Spleen (tissue), 11 donors: Measurements from ENCODE around the gene DNAJB1. TPM values are rescaled to one million over a fixed set of nuclear protein-coding genes. Genes with fewer than 3 reads are reported as not detected.

Experiments
- DNase-seq: peaks from one replicate; pipeline ENCODE4 v3.0.0-alpha.2; 2020
- H3K27ac ChIP-seq, 8 donors: fragments of 200-600 bp; sonication (generic) in 7 of 8; 1 replicate in 4 of 8; 2 replicates in 4 of 8; pipeline versions ENCODE4 v1.5.0 to v1.8.0; 2016 to 2021; ENCODE audit warnings: inconsistent platforms in 4 of 8, mild to moderate bottlenecking in 4 of 8, moderate library complexity in 1 of 8
- H3K27me3 ChIP-seq, 7 donors: fragments of 200-600 bp; sonication (generic) in 6 of 7; replicated peaks in 1 of 7; 1 replicate in 4 of 7; 2 replicates in 3 of 7; pipeline versions ENCODE4 v1.5.0 to v1.8.0; 2016 to 2021; ENCODE audit warnings: inconsistent platforms in 3 of 7, mild to moderate bottlenecking in 1 of 7
- H3K36me3 ChIP-seq, 6 donors: fragments of 200-600 bp; sonication (generic) in 5 of 6; 1 replicate in 4 of 6; 2 replicates in 2 of 6; pipeline versions ENCODE4 v1.5.0 to v1.8.0; 2016 to 2021; ENCODE audit warnings: inconsistent platforms in 2 of 6
- H3K4me1 ChIP-seq, 6 donors: fragments of 200-600 bp; sonication (generic) in 5 of 6; 1 replicate in 3 of 6; 2 replicates in 3 of 6; pipeline versions ENCODE4 v1.5.0 to v1.8.0; 2016 to 2021; ENCODE audit warnings: inconsistent platforms in 3 of 6
- H3K4me3 ChIP-seq, 8 donors: fragments of 200-600 bp; sonication (generic) in 7 of 8; 1 replicate in 4 of 8; 2 replicates in 4 of 8; pipeline versions ENCODE4 v1.5.0 to v1.8.0; 2016 to 2021; ENCODE audit warnings: inconsistent platforms in 4 of 8, mild to moderate bottlenecking in 4 of 8, moderate library complexity in 2 of 8
- H3K9me3 ChIP-seq, 8 donors: fragments of 200-600 bp; sonication (generic) in 7 of 8; 1 replicate in 4 of 8; 2 replicates in 4 of 8; pipeline versions ENCODE4 v1.5.0 to v1.8.0; 2016 to 2021; ENCODE audit warnings: inconsistent platforms in 4 of 8
- POLR2A ChIP-seq, 3 donors: fragments of 450-650 bp; IDR thresholded peaks; one replicate each; pipeline ENCODE4 v1.5.1; 2017; ENCODE audit warnings: antibody characterized with exemption in 3 of 3, mild to moderate bottlenecking in 1 of 3
- POLR2AphosphoS5 ChIP-seq, 3 donors: sonication (generic); formaldehyde crosslinking; IDR thresholded peaks; one replicate each; pipeline ENCODE4 v1.5.1; 2017; ENCODE audit warnings: antibody characterized with exemption in 3 of 3
- WGBS, 5 donors: extraction: QIAGEN DNeasy Blood & Tissue Kit in 3 of 5; methylation state at CpG; one replicate each; pipeline versions ENCODE4 v1.1.5 to v1.1.7; 2013 to 2018; 5-methylcytosine and 5-hydroxymethylcytosine counted together
- intact Hi-C: fragments of 100-400 bp; cut with DNase I; formaldehyde crosslinking; loops from one replicate; pipeline ENCODE4 v1.15.0; 2023; ENCODE audit warnings: low total_unique reads
- polyA plus RNA-seq, 3 donors: library from polyadenylated mRNA; stranded (reverse); fragments of 200-250 nt; gene quantifications; one replicate each; pipeline ENCODE4 v1.2.1, GENCODE V29; 2013
- total RNA-seq, 7 donors: library from RNA; depleted of rRNA in 3 of 7; stranded (reverse); fragments of >200 nt in 3 of 7; fragmentation: NEBNext Ultra II Directional in 4 of 7; extraction: Animal tissue kit (Norgen Biotek cat#: 25700) in 4 of 7; gene quantifications; one replicate each; pipeline versions ENCODE4 v1.1.0 to v1.2.1, GENCODE V29; 2016 to 2021
- TF ChIP-seq, protein P1 (sequence below), 11 experiments: fragments of 200-600 bp in 7 of 11; fragments of 450-650 bp in 4 of 11; sonication (generic) in 4 of 11; IDR thresholded peaks in 8 of 11; conservative IDR thresholded peaks in 3 of 11; 1 replicate in 7 of 11; 2 replicates in 4 of 11; pipeline versions ENCODE4 v1.4.0 to v1.8.0; 2016 to 2021; ENCODE audit warnings: antibody characterized with exemption in 11 of 11, inconsistent platforms in 4 of 11, mild to moderate bottlenecking in 1 of 11
- donor health status: healthy with polysubstance abuse.
- donor health status: DM: no; HTN: no; CAD: no; lungs with moderate emphysema.
- donor health status: DM: no; HTN: no; CAD: no.
- donor health status: Bipolar disorder and iron deficiency.
- donor health status: healthy.
- donor health status: DM: no; HTN: no; CAD: no.
- donor health status: DM: yes; HTN: yes; CAD: no.

Gene DNAJB1
- total and polyA plus RNA-seq, 10 donors = 12.6 to 157 (median 39.3) TPM

DNA sequence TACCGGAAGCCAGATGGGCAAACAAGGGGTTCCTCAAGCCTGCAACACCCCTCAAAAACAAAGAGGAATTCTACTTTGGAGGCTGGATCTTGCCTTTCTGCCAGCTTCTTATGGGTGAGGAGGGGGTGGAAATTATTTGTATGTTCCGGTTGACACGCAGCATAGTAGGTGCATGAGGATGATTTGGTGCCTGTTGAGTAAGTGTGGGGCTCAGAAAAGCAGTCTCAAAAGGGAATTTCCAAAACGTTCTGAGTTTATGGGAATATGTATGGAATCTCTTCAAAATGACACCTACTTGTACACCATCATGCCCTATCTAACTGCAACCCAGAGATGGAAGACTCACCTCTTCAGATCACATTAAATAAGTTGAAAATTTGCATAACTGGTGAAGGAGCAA, 8.2 kb upstream of the DNAJB1 start:
- Histone ChIP-seq H3K4me3 (no peak overlapping the region), H3K36me3 (no peaks in the 10 kb centered on the region), H3K27ac (no peak overlapping the region), H3K9me3 (no peaks in the 10 kb centered on the region), H3K4me1 (peaks cover 11 to 63% (median 34%) of the 10 kb centered on the region in 6 donors), H3K27me3 (no peaks in the 10 kb centered on the region)
- intact Hi-C loops = no loop called here
- TF ChIP-seq POLR2AphosphoS5 (IDR thresholded peaks at IDR 0.05) (no peak), POLR2A (IDR thresholded peaks at IDR 0.05) (no peak)
- TF ChIP-seq, protein P1, sequence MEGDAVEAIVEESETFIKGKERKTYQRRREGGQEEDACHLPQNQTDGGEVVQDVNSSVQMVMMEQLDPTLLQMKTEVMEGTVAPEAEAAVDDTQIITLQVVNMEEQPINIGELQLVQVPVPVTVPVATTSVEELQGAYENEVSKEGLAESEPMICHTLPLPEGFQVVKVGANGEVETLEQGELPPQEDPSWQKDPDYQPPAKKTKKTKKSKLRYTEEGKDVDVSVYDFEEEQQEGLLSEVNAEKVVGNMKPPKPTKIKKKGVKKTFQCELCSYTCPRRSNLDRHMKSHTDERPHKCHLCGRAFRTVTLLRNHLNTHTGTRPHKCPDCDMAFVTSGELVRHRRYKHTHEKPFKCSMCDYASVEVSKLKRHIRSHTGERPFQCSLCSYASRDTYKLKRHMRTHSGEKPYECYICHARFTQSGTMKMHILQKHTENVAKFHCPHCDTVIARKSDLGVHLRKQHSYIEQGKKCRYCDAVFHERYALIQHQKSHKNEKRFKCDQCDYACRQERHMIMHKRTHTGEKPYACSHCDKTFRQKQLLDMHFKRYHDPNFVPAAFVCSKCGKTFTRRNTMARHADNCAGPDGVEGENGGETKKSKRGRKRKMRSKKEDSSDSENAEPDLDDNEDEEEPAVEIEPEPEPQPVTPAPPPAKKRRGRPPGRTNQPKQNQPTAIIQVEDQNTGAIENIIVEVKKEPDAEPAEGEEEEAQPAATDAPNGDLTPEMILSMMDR (IDR thresholded peaks at IDR 0.05 in 8 of 11, conservative IDR thresholded peaks at IDR 0.05 in 3 of 11) = no peak
- no peak for DNase-seq
- WGBS, 5 donors = 74 to 86% (median 85%) methylated on average over 3 to 4 of the region's 4 CpGs

DNA sequence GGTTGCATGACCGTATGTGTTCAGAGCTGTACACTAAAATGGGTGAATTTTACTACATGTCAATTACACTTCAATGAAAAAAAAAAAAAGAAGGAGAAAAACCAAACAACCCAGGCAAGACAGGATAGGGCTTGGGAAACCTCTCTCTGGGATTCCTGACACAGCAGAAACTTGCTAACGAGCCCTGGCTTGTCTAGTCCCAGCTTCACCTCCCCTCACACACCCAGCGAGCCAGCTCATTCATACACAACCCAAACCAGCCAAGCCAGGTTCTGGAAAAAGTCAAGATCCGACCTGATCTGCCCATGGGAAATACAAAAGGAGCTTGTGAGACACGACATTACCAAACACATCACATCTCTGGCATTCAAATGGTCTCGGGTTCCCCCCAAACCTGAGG, 7.5 kb upstream of the DNAJB1 start:
- no peaks in the 10 kb centered on the region for H3K27me3 ChIP-seq
- TF ChIP-seq POLR2AphosphoS5 (IDR thresholded peaks at IDR 0.05) = no peak
- H3K9me3 ChIP-seq = no peaks in the 10 kb centered on the region
- WGBS, 5 donors = 79 to 92% (median 85%) methylated on average over 6 of the region's 6 CpGs
- no peak for DNase-seq
- H3K27ac ChIP-seq = no peak overlapping the region
- intact Hi-C loops = no loop called here
- H3K36me3 ChIP-seq = no peaks in the 10 kb centered on the region
- H3K4me3 ChIP-seq = no peak overlapping the region
- peaks cover 5 to 63% (median 30%) of the 10 kb centered on the region in 6 donors for H3K4me1 ChIP-seq

DNA sequence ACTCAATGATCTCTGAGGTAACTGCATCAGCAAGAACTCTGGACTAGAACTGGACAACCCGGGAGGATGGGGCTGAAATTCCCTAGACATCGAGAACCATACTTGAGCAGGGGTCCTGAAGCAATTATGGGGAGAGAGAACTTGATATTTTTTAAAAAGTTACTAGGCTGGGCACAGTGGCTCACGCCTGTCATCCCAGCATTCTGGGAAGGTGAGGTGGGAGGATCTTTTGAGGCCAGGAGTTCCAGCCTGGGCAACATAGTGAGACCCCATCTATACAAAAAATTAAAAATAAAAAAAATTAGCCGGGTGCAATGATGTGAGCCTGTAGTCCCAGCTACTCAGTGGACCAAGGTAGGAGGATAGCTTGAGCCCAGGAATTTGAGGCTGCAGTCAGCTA, 2.3 kb upstream of the DNAJB1 start:
- Histone ChIP-seq H3K4me1 (peaks cover 27 to 82% (median 48%) of the 10 kb centered on the region in 6 donors), H3K27me3 (no peaks in the 10 kb centered on the region), H3K36me3 (peaks cover 0 to 13% (median 10%) of the 10 kb centered on the region in 6 donors), H3K27ac (peak overlapping the region in 7 of 8 donors; percentile 70 to 100 (median 99)), H3K4me3 (no peak overlapping the region), H3K9me3 (no peaks in the 10 kb centered on the region)
- intact Hi-C loops = no loop called here
- 91 to 96% (median 93%) methylated on average over 4 of the region's 4 CpGs for WGBS, 5 donors
- no peak for DNase-seq
- TF ChIP-seq POLR2A (IDR thresholded peaks at IDR 0.05) (no peak), POLR2AphosphoS5 (IDR thresholded peaks at IDR 0.05) (no peak)
- TF ChIP-seq, protein P1 (IDR thresholded peaks at IDR 0.05 in 8 of 11, conservative IDR thresholded peaks at IDR 0.05 in 3 of 11) = no peak

DNA sequence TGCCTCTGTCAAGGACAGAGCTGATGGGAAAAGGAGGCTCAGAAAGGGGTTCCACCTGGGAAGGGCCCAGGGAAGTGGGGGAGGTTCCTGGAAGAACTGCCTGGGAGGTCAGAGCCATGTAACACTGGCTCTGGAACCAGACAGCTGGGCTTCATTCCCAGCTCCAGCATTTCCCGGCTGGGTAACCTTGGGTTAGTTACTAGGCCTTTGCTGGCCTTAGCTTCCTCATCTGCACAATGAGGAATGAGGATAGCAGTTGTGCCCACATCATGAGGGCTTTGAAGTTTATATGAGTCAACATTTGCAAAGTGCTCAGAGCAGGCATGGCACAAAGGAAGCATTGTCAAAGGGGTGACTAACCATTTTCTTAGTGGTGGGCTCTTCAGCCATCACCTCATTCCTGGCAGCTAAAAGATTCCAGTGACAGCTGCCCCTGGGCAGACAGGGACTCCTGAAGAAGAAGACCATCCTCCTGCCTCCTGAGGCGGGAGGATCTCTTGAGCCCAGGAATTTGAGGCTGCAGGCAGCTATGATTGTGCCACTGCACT, 1.7 kb upstream of the DNAJB1 start:
- DNase-seq = no peak
- H3K4me3 ChIP-seq = no peak overlapping the region
- H3K27me3 ChIP-seq = no peaks in the 10 kb centered on the region
- intact Hi-C loops = no loop called here
- TF ChIP-seq, protein P1 (IDR thresholded peaks at IDR 0.05 in 8 of 11, conservative IDR thresholded peaks at IDR 0.05 in 3 of 11) = no peak
- TF ChIP-seq POLR2AphosphoS5 (IDR thresholded peaks at IDR 0.05) = peak in 1 of 3 donors; percentile 38
- H3K4me1 ChIP-seq = peaks cover 33 to 88% (median 54%) of the 10 kb centered on the region in 6 donors
- 66 to 78% (median 75%) methylated on average over 1 to 2 of the region's 2 CpGs for WGBS, 5 donors
- H3K36me3 ChIP-seq = peaks cover 0 to 19% (median 16%) of the 10 kb centered on the region in 6 donors
- H3K27ac ChIP-seq = peak overlapping the region; percentile 6 to 100 (median 99)
- H3K9me3 ChIP-seq = no peaks in the 10 kb centered on the region
